Embryonic facial prominence (tissue), 1 donor: ENCODE results near the gene TMCC2.
"Not testable (repeated sequence)": the region's sequence is repeated elsewhere in the genome, so short reads cannot be mapped to it uniquely, and the experiment has no call there.

Experiments used
- DNase-seq: peaks from one replicate; pipeline ENCODE4 v3.0.0-alpha.2; 2016; ENCODE audit errors: extremely low spot score

The TMCC2 gene

GRCh38 chr1:205214756-205215155 is 13.0 kb upstream of the TMCC2 start:
- no peak for DNase-seq

DNA sequence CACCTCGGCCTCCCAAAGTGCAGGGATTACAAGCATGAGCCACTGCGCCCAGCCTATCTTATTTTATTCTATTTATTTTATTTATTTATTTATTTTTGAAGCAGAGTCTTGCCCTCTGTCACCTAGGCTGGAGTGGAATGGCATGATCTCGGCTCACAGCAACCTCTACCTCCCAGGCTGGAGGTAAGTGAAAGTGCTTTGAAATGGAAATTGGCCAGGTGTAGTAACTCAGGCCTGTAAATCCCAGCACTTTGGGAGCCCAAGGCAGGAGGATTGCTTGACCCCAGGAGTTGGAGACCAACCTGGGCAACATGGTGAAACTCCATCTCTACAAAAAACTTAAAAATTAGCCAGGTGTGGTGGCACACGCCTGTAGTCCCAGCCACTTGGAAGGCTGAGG is 11.2 kb upstream of the TMCC2 start:
- no peak for DNase-seq

GRCh38 chr1:205217418-205217817 is 10.3 kb upstream of the TMCC2 start:
- no peak for DNase-seq

DNA sequence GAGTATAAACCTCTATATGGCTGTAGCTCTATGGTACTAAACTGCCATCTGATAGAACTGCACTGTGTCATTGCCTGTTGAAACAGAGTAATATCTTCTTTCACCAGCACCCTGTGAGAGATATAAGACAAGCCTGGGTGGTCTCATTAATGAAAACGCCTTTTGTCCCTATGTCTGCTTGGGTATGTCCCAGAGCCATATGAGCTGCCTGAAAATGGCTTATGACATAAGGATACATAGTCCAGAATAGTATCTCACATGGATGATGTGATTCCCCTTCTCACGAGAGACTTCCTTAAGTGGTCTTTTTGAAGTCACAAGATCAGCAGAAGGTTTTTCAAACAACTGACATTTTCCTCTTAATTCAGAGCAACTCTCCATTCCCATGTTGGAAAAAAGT is 7.3 kb upstream of the TMCC2 start:
- no peak for DNase-seq

GRCh38 chr1:205224736-205225135 is 3.0 kb upstream of the TMCC2 start:
- no peak for DNase-seq

- DNase-seq, result no peak
Observed at GRCh38 chr1:205225901-205226765, 1.6 kb upstream of the TMCC2 start.

DNA sequence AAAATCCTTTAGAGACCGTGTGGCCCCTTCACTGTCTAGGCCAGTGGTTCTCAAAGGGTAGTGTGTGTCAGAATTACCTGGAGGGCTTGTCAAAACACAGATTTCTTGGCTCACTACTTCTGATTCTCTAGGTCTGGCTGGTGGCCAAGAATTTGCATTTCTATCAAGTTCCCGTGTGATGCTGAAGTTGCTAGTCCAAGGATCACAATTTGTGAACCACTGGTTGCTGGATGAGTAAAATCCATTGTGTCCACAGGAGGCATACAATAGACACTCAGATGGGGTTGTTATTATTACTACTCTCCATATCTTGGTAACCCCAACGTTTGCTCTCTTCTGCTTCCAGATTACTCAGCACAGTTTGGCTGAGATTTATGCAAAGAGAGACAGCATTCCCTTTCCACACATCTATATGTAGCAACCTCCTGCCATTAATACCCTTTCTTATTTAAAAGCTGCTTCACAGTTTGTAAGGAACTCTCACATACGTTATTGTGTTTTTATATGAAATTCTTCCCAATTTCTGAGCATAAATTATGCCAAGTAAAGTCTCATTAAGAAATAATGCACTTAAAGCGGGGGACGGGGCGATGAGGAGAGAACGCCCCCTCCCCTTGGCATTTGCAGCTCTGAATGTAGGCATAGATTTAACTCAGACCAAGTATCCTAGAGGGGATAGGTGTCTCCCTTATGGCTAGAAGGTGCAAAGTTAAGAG is 720 bp upstream of the TMCC2 start:
- no peak for DNase-seq

DNA sequence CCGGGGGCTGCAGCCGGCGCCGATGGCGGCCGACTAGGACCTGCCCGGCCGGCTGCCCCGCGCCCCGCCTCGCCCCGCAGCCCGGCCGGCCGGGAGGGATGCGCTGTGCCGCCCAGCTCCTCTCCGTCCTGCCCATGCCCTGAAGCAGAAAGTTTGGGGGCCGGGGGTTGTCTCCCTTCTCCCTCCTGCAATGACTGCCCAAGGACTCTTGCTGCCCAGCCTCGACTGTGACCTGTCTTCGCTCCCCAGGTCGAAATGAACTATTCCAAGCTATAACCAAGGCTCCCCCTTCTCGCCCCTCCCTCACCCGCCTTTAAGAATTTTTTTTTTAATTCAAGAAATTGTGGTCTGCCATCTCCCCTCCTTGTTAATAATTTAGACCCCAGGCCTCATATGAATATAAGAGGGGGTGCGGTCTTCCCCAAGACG is 361 bp downstream of the TMCC2 start:
- DNase-seq, result no peak

GRCh38 chr1:205229399-205229871 is 1.7 kb downstream of the TMCC2 start:
- no peak for DNase-seq

- DNase-seq, result no peak
Observed at GRCh38 chr1:205229916-205230700, 2.4 kb downstream of the TMCC2 start.

- DNase-seq, result no peak
Observed at GRCh38 chr1:205230982-205231381, 3.2 kb downstream of the TMCC2 start.

DNA sequence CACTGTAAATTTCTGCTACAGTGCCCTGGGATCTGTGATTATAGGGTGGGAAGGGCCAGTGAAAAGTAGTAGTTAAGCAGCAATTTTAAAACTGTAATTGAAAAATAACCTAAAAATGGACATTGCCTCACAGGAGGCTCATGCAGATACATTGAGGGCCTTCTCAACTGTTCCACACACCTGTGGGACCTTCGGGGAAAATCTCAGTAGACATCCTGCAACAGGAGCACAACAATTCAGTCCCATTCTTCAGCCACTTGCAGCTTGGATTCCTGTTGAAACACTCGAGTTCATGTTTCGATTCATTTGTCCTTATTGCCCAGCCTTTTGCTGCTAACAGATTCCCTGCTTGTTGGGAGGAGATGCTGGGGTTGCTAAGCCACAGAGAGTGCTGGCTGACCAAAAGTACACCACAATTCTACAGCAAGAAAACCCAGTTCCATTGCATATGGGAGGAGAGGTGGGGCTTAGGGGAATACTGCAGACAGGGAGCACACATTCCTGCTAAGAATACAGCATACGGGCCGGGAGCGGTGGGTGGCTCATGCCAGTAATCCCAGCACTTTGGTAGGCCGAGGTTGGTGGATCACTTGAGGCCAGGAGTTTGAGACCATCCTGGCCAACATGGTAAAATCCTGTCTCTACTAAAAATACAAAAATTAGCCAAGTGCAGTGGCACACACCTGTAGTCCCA is 4.5 kb downstream of the TMCC2 start:
- no peak for DNase-seq

- DNase-seq, result no peak
Observed at GRCh38 chr1:205232945-205233397, 5.2 kb downstream of the TMCC2 start.

- not testable (repeated sequence) for DNase-seq
Observed at GRCh38 chr1:205233986-205234385, 6.2 kb downstream of the TMCC2 start.

DNA sequence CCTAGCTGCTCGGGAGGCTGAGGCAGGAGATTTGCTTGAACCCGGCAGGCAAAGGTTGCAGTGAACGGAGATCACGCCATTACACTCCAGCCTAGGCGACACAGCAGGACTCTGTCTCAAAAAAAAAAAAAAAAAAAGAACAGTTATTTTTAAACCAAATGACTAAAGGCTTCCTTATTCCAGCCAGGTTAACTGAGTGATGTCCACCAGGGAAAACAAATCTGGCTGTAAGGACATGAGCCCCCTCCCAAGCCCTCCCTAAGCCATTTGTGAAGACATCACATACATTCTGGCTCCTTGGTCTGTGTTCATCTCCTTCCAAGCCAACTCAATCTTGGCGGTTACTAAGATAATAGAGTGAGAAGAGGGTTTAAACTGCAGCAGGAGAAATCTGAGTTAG is 8.2 kb downstream of the TMCC2 start:
- DNase-seq, result no peak

DNA sequence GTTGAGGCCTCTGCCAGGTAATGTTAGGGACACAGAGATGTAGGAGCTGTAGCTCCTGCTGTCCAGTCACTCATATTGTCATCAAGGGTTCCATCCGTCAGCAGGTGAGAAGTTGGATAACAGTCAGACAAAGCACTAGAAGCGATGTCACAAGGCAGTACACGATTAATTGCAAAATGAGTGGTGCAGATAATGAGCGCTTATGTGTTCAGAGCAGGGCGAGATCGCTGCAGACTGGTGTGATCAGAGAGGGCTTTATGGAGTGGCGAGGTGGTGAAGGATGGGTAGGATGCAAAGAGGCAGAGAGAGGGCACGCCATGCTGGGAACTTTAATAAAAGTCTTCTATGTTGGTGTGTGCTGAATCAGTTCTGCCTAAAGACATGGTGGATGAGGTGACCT is 8.8 kb downstream of the TMCC2 start:
- DNase-seq, result no peak

GRCh38 chr1:205236951-205237475 is 9.3 kb downstream of the TMCC2 start:
- DNase-seq, result no peak

GRCh38 chr1:205237526-205238484 is 10.1 kb downstream of the TMCC2 start:
- no peak for DNase-seq

DNA sequence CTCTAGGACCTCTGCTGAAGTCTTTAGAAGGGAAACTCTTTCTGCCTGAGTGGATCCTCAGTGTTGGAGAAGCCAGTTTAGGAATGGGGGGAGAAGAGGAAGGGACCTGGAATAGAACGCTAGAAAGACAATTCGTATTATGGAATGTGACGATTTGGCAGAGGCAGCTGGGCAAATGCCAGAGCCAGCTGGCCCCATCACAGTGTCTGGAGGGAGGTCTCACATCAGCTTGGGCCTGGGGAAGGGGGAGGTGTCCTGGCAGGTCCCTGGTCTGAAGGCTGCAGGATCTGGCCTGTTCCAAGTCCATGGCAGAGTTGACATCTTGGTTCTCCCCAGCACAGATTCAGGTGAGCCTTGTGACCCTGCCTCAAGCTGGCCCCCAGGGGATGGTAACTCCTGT is 11.3 kb downstream of the TMCC2 start:
- no peak for DNase-seq

- no peak for DNase-seq
Observed at GRCh38 chr1:205240118-205240517, 12.4 kb downstream of the TMCC2 start.
